Measurements from ENCODE around the gene MAML3. TPM values are rescaled to one million over a fixed set of nuclear protein-coding genes. Genes with fewer than 3 reads are reported as not detected.

The MAML3 gene
- polyA plus RNA-seq, 4 donors = 1.4 to 10.3 (median 3.4) TPM

- no peaks in the 10 kb centered on the region for H3K9me3 ChIP-seq (ENCODE audit: control insufficient read depth in 2 of 2, insufficient read depth in 1 of 2, low read depth in 1 of 2, low read length in 1 of 2)
Observed at GRCh38 chr4:140091305-140091704, 62.7 kb downstream of the MAML3 start.

GRCh38 chr4:140090215-140090731 lies 63.7 kb downstream of the MAML3 start:
- no peak overlapping the region for H3K4me3 ChIP-seq (ENCODE audit: low read depth in 1 of 3, low read length in 3 of 3)
- H3K27me3 ChIP-seq (ENCODE audit: control insufficient read depth in 3 of 3, insufficient read depth in 3 of 3, low read length in 3 of 3) = no peaks in the 10 kb centered on the region
- FAIRE-seq (no peak), DNase-seq (no peak)
- peaks cover 2 to 38% (median 15%) of the 10 kb centered on the region in 3 donors for H3K4me1 ChIP-seq (ENCODE audit: control insufficient read depth in 3 of 3, insufficient read depth in 2 of 3, low read depth in 1 of 3, low read length in 2 of 3)
- no peak overlapping the region for H3K27ac ChIP-seq (ENCODE audit: low read depth in 1 of 3, low read length in 2 of 3)
- WGBS, 3 donors = 55 to 69% (median 56%) methylated on average over 5 of the region's 5 CpGs
- H3K9me3 ChIP-seq (ENCODE audit: control insufficient read depth in 2 of 2, insufficient read depth in 1 of 2, low read depth in 1 of 2, low read length in 1 of 2) = no peaks in the 10 kb centered on the region
- peaks cover 0 to 2% (median 0%) of the 10 kb centered on the region in 3 donors for H3K36me3 ChIP-seq (ENCODE audit: control insufficient read depth in 3 of 3, insufficient read depth in 2 of 3, low read depth in 1 of 3, low read length in 3 of 3)

More at GRCh38 chr4:140091305-140091704, 62.7 kb downstream of the MAML3 start:
- no peak for DNase-seq
- Histone ChIP-seq H3K27ac (ENCODE audit: low read depth in 1 of 3, low read length in 2 of 3) (no peak overlapping the region), H3K4me3 (ENCODE audit: low read depth in 1 of 3, low read length in 3 of 3) (no peak overlapping the region), H3K36me3 (ENCODE audit: control insufficient read depth in 3 of 3, insufficient read depth in 2 of 3, low read depth in 1 of 3, low read length in 3 of 3) (peaks cover 0 to 2% (median 0%) of the 10 kb centered on the region in 3 donors), H3K4me1 (ENCODE audit: control insufficient read depth in 3 of 3, insufficient read depth in 2 of 3, low read depth in 1 of 3, low read length in 2 of 3) (peaks cover 2 to 37% (median 14%) of the 10 kb centered on the region in 3 donors), H3K27me3 (ENCODE audit: control insufficient read depth in 3 of 3, insufficient read depth in 3 of 3, low read length in 3 of 3) (no peaks in the 10 kb centered on the region)
- no peak for FAIRE-seq

GRCh38 chr4:140089216-140089615 lies 64.8 kb downstream of the MAML3 start:
- Histone ChIP-seq H3K4me3 (ENCODE audit: low read depth in 1 of 3, low read length in 3 of 3) (no peak overlapping the region), H3K4me1 (ENCODE audit: control insufficient read depth in 3 of 3, insufficient read depth in 2 of 3, low read depth in 1 of 3, low read length in 2 of 3) (peaks cover 2 to 35% (median 18%) of the 10 kb centered on the region in 3 donors), H3K27me3 (ENCODE audit: control insufficient read depth in 3 of 3, insufficient read depth in 3 of 3, low read length in 3 of 3) (no peaks in the 10 kb centered on the region), H3K27ac (ENCODE audit: low read depth in 1 of 3, low read length in 2 of 3) (no peak overlapping the region), H3K36me3 (ENCODE audit: control insufficient read depth in 3 of 3, insufficient read depth in 2 of 3, low read depth in 1 of 3, low read length in 3 of 3) (peaks cover 0 to 2% (median 0%) of the 10 kb centered on the region in 3 donors), H3K9me3 (ENCODE audit: control insufficient read depth in 2 of 2, insufficient read depth in 1 of 2, low read depth in 1 of 2, low read length in 1 of 2) (no peaks in the 10 kb centered on the region)
- FAIRE-seq = no peak
- no peak for DNase-seq

GRCh38 chr4:140088323-140088967 lies 65.5 kb downstream of the MAML3 start:
- no peaks in the 10 kb centered on the region for H3K9me3 ChIP-seq (ENCODE audit: control insufficient read depth in 2 of 2, insufficient read depth in 1 of 2, low read depth in 1 of 2, low read length in 1 of 2)
- no peaks in the 10 kb centered on the region for H3K36me3 ChIP-seq (ENCODE audit: control insufficient read depth in 3 of 3, insufficient read depth in 2 of 3, low read depth in 1 of 3, low read length in 3 of 3)
- H3K27ac ChIP-seq (ENCODE audit: low read depth in 1 of 3, low read length in 2 of 3) = no peak overlapping the region
- FAIRE-seq (no peak), DNase-seq (no peak)
- 80 to 89% (median 80%) methylated on average over 5 of the region's 5 CpGs for WGBS, 3 donors
- H3K4me3 ChIP-seq (ENCODE audit: low read depth in 1 of 3, low read length in 3 of 3) = no peak overlapping the region
- H3K27me3 ChIP-seq (ENCODE audit: control insufficient read depth in 3 of 3, insufficient read depth in 3 of 3, low read length in 3 of 3) = no peaks in the 10 kb centered on the region
- peaks cover 2 to 29% (median 16%) of the 10 kb centered on the region in 3 donors for H3K4me1 ChIP-seq (ENCODE audit: control insufficient read depth in 3 of 3, insufficient read depth in 2 of 3, low read depth in 1 of 3, low read length in 2 of 3)

GRCh38 chr4:140085881-140086280 lies 68.1 kb downstream of the MAML3 start:
- Histone ChIP-seq H3K27me3 (ENCODE audit: control insufficient read depth in 3 of 3, insufficient read depth in 3 of 3, low read length in 3 of 3) (no peaks in the 10 kb centered on the region), H3K9me3 (ENCODE audit: control insufficient read depth in 2 of 2, insufficient read depth in 1 of 2, low read depth in 1 of 2, low read length in 1 of 2) (no peaks in the 10 kb centered on the region), H3K27ac (ENCODE audit: low read depth in 1 of 3, low read length in 2 of 3) (no peak overlapping the region), H3K4me3 (ENCODE audit: low read depth in 1 of 3, low read length in 3 of 3) (no peak overlapping the region), H3K36me3 (ENCODE audit: control insufficient read depth in 3 of 3, insufficient read depth in 2 of 3, low read depth in 1 of 3, low read length in 3 of 3) (peaks cover 0 to 2% (median 0%) of the 10 kb centered on the region in 3 donors), H3K4me1 (ENCODE audit: control insufficient read depth in 3 of 3, insufficient read depth in 2 of 3, low read depth in 1 of 3, low read length in 2 of 3) (peaks cover 0 to 16% (median 12%) of the 10 kb centered on the region in 3 donors)
- no peak for FAIRE-seq
- no peak for DNase-seq
- WGBS, 3 donors = 76 to 94% (median 91%) methylated on average over 4 of the region's 4 CpGs

DNA sequence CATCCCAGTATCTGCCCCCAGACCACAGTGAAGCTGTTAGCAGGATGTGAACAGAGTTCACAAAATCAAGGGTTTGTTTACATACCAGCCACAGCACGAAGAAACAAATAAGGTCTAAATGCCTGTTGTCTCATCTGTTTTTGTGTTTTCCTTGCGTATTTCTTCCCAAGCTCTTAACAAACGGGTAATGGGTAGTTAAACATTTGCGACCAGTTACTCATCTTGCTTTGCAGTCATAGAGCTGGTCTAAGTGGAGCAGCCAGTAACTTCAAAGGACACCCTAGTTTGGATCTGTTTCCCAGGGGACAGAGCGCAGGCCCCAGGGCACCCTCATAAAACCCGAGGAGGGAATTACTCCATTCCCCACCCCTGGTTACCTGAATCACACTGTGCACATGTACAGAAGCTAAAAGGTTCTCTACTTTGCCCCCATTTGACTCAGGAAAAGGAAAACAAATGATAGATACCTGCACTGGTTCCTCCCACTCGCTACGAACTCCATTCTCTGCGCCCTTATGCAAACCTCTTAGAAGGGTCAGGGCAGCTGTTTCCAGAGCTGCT lies 68.8 kb downstream of the MAML3 start:
- no peak for FAIRE-seq
- H3K4me3 ChIP-seq (ENCODE audit: low read depth in 1 of 3, low read length in 3 of 3) = no peak overlapping the region
- H3K27me3 ChIP-seq (ENCODE audit: control insufficient read depth in 3 of 3, insufficient read depth in 3 of 3, low read length in 3 of 3) = no peaks in the 10 kb centered on the region
- peaks cover 0 to 16% (median 12%) of the 10 kb centered on the region in 3 donors for H3K4me1 ChIP-seq (ENCODE audit: control insufficient read depth in 3 of 3, insufficient read depth in 2 of 3, low read depth in 1 of 3, low read length in 2 of 3)
- no peaks in the 10 kb centered on the region for H3K9me3 ChIP-seq (ENCODE audit: control insufficient read depth in 2 of 2, insufficient read depth in 1 of 2, low read depth in 1 of 2, low read length in 1 of 2)
- 29 to 59% (median 58%) methylated on average over 9 of the region's 9 CpGs for WGBS, 3 donors
- H3K27ac ChIP-seq (ENCODE audit: low read depth in 1 of 3, low read length in 2 of 3) = peak overlapping the region in 1 of 3 donors; percentile 72
- DNase-seq = peak; percentile 24 to 67
- peaks cover 0 to 2% (median 0%) of the 10 kb centered on the region in 3 donors for H3K36me3 ChIP-seq (ENCODE audit: control insufficient read depth in 3 of 3, insufficient read depth in 2 of 3, low read depth in 1 of 3, low read length in 3 of 3)

DNA sequence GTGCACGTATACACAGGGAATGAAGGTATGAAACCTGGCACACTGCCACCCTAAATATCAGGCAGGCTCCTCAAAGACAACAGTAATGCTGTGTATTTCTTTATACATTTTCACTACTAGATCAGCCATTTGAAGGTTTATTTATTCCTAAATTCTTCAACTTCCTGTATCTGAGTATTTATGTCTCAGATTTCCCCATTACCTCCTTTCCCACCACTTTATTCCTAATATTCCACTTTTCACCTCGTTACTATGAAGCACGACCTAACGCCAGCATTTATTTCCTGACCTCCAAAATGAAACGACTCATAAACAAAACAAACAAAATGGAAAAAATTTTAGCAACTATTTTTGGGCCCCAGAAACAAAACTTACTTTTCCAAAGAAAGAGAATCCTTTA lies 69.6 kb downstream of the MAML3 start:
- 57 to 70% (median 66%) methylated on average over 5 of the region's 5 CpGs for WGBS, 3 donors
- H3K36me3 ChIP-seq (ENCODE audit: control insufficient read depth in 3 of 3, insufficient read depth in 2 of 3, low read depth in 1 of 3, low read length in 3 of 3) = peaks cover 0 to 2% (median 0%) of the 10 kb centered on the region in 3 donors
- H3K27me3 ChIP-seq (ENCODE audit: control insufficient read depth in 3 of 3, insufficient read depth in 3 of 3, low read length in 3 of 3) = no peaks in the 10 kb centered on the region
- DNase-seq (no peak), FAIRE-seq (no peak)
- no peak overlapping the region for H3K4me3 ChIP-seq (ENCODE audit: low read depth in 1 of 3, low read length in 3 of 3)
- peaks cover 0 to 16% (median 12%) of the 10 kb centered on the region in 3 donors for H3K4me1 ChIP-seq (ENCODE audit: control insufficient read depth in 3 of 3, insufficient read depth in 2 of 3, low read depth in 1 of 3, low read length in 2 of 3)
- H3K27ac ChIP-seq (ENCODE audit: low read depth in 1 of 3, low read length in 2 of 3) = no peak overlapping the region
- H3K9me3 ChIP-seq (ENCODE audit: control insufficient read depth in 2 of 2, insufficient read depth in 1 of 2, low read depth in 1 of 2, low read length in 1 of 2) = no peaks in the 10 kb centered on the region

GRCh38 chr4:140082391-140082755 lies 71.6 kb downstream of the MAML3 start:
- no peak for DNase-seq
- H3K4me1 ChIP-seq (ENCODE audit: control insufficient read depth in 3 of 3, insufficient read depth in 2 of 3, low read depth in 1 of 3, low read length in 2 of 3) = peaks cover 0 to 16% (median 12%) of the 10 kb centered on the region in 3 donors

More at GRCh38 chr4:140082391-140082755, 71.6 kb downstream of the MAML3 start:
- peaks cover 0 to 2% (median 0%) of the 10 kb centered on the region in 3 donors for H3K36me3 ChIP-seq (ENCODE audit: control insufficient read depth in 3 of 3, insufficient read depth in 2 of 3, low read depth in 1 of 3, low read length in 3 of 3)
- 81 to 83% (median 81%) methylated on average over 7 of the region's 7 CpGs for WGBS, 3 donors
- H3K27ac ChIP-seq (ENCODE audit: low read depth in 1 of 3, low read length in 2 of 3) = peak overlapping the region in 2 of 3 donors; percentile 10 to 18
- H3K4me3 ChIP-seq (ENCODE audit: low read depth in 1 of 3, low read length in 3 of 3) = no peak overlapping the region
- no peaks in the 10 kb centered on the region for H3K27me3 ChIP-seq (ENCODE audit: control insufficient read depth in 3 of 3, insufficient read depth in 3 of 3, low read length in 3 of 3)
- no peaks in the 10 kb centered on the region for H3K9me3 ChIP-seq (ENCODE audit: control insufficient read depth in 2 of 2, insufficient read depth in 1 of 2, low read depth in 1 of 2, low read length in 1 of 2)
- no peak for FAIRE-seq
